HuH-7 (cell line): ENCODE measurements around the gene CDC42BPA.
"Not testable (repeated sequence)": the region's sequence is repeated elsewhere in the genome, so short reads cannot be mapped to it uniquely, and the experiment has no call there.

Experiments used
- DNase-seq: peaks from one replicate; pipeline ENCODE4 v3.0.0; 2011; ENCODE audit warnings: low spot score

CDC42BPA gene

DNA sequence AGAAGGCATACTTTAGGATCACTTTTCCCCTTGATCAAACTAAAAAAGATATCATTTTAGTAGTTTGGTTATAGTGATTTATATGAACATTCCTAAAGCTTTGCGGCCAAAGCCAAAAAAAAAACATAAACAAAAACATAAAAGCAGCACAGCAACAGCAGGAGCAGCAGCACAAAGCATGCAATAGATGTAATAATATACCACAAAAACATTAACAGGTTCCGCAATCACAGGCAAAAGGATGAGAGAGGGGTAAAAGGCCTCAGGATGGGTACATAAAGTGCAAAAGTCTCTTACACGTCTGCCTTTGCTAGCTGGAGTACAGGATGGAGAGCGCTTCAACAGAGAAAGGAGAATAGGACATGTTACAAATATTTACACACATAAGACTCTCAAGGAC is 259.2 kb downstream of the CDC42BPA start:
- DNase-seq = no peak

DNA sequence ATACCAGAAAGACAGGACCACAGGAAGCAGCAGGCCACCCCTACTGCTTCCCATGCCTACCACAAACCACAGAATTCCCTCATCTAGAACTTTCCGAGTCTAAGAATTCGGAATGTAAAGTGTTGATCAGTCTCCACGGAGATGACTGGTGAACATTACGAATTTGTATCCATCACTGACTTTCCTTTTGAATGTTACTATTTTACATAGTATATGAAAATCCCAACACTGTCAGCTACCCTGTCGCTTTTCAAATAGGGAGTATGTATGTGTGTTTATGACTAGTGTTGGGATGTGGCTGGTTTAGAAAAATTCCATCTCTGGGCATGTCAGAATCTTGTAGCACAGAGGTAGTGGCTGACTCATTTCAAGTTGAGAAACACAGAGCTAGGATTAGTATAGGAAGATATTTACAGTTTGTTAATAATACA is 260.0 kb downstream of the CDC42BPA start:
- no peak for DNase-seq

DNA sequence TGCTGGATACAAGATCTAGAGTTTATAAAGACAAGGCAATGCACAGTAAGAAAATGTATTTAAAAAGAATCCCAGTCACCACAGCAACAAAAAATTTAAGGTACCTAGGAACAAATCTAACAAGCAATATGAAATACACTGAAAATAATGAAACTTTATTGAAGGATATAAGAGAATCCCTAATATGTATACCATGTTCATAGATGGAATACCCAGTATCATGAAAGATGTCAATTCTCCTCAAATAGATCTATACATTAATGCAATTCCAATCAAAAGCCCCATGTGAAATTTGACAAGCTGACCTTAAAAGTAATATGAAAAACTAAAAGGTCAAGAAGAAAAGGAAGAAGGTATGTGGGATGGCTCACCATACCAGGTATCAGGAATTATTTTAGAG is 269.0 kb downstream of the CDC42BPA start:
- no peak for DNase-seq

- no peak for DNase-seq
These were observed 274.5 kb downstream of the CDC42BPA start for GRCh38 chr1:227043755-227044154.

DNA sequence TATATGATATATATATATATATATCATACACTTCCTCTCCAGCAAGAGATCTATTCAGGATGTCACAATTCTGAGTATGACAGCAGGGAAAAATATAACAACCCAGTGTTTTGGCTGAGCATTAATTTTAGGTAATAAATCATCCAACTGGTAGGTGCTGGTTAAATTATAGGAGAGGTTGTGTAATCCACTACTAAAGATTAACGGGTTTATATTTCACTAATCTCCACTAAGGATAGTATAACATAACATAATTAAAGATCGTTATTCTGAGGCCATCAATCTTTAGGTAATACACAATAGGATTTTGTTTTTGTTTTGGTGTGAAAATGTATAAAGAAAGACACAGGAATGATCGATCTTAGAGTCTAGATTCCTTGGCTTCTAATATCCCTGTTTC is 276.0 kb downstream of the CDC42BPA start:
- no peak for DNase-seq

- no peak for DNase-seq
These were observed 279.9 kb downstream of the CDC42BPA start for GRCh38 chr1:227038401-227038800.

- no peak for DNase-seq
These were observed 281.2 kb downstream of the CDC42BPA start for GRCh38 chr1:227037121-227037520.

GRCh38 chr1:227035316-227035715 is 283.0 kb downstream of the CDC42BPA start:
- DNase-seq = no peak

DNA sequence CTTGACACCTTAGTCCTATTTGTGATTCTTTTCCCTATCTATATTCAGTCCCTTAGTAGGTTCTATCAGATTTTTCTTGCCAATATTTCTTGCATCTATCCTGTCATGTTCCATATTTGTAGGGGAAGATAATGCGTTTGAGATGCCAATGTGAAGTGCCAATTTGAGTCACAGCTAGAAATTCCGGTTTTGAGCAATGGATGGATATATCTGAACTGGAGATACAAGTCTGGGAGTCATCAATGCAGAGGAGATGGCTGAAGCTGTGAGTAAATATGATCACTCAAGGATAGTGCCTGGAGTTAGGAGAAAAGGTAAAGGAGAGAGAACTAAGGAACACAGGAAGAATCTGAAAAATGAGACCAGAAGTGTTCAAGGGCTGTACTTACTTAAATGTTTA is 284.4 kb downstream of the CDC42BPA start:
- no peak for DNase-seq

DNA sequence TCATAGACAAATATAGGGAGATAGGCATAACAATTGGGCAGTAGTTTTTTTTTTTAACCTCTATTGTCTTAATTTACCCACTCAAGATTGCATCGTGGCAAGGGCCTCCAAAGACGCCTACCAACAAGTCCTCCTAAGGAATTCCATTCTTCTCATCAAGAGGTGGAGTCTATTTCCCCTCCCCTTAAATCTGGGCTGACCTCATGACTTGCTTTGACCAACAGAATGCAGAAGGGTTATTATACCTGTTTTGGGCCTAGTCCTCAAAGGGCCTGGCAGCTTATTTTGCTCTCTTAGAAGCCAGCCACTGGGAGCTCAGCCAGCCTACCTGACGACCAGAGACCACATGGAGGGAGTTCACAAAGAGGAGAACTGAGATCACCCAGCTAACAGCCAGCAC is 285.9 kb downstream of the CDC42BPA start:
- no peak for DNase-seq

GRCh38 chr1:227016990-227017389 is 301.3 kb downstream of the CDC42BPA start:
- DNase-seq = no peak

DNA sequence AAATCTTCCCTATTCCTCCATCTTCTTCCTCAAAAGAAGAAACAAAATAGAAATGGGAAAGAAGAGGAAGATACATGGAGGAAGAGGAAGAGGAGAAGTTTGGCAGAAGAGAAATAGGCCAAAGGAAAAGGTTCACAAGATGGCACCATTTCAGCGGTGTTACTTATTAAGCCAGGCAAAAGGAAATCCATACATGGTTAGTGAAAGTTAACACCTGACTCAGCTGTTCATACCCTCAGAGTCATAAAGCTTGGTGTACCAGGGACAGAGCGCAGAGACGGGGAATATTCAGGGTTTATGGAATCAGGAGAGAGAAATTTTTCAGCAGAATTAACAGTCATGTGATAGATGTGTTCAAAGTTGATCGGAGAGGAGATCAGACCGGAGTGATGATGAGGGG is 307.6 kb downstream of the CDC42BPA start:
- DNase-seq = no peak

DNA sequence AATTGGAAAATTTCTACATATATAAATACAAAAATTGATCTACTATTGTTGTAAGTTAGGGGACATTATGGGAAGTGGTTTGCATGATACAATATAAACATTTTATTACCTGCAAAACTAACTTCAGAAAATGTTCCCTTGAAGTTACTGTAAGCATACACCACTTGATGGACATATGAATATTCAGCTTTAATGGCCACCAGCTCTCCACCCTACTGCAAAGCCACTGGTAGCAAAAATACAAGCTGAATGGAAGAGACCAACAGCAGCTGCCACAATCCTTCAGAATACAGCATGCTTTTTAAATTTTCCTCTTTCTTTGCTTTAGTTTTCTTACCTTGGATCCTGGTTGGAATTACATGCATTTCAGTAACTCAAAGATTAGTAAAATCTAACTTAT is 308.4 kb downstream of the CDC42BPA start:
- DNase-seq = no peak

DNA sequence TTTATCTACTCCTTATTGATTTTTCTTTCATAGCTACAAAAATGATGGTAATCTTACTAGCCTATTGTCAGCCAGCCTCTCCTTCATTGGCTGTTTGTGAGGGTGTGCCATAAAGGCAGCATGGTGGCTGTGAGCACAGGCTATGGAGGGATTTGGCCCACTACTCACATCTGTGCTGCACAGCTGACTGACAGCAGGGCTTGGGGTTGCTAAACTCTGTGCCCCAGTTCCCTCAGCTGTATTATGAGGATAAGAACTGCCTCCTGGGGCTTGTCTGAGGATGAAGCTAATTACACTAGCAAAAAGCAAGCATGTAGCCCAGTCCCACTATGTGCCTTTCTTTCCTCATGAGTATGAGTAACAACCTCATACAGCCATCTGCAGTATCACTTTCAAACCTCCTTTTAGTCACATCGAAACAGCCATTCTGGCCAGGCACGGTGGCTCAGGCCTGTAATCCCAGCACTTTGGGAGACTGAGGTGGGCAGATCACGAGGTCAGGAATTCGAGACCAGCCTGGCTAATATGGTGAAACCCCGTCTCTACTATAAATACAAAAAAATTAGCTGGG is 312.0 kb downstream of the CDC42BPA start:
- DNase-seq = no peak

DNA sequence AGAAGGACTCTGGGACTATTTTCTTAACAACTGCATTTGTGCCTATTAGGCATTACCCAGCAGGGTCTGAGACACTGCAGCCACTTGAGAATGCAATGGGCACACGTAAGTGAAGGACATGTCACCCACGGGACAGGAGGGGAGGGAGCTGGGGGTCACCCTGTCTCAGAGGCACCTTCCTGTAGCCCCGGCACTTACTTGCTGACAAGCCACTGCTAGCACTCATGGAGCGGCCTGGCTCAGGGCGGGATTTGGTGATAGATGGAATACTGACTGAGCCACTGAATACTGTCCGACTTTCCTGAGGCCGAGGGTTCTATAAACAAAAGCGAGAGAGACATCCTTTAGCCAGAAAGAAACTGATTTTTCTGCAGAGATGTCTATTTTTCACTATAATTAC is 313.5 kb downstream of the CDC42BPA start:
- DNase-seq = no peak

DNA sequence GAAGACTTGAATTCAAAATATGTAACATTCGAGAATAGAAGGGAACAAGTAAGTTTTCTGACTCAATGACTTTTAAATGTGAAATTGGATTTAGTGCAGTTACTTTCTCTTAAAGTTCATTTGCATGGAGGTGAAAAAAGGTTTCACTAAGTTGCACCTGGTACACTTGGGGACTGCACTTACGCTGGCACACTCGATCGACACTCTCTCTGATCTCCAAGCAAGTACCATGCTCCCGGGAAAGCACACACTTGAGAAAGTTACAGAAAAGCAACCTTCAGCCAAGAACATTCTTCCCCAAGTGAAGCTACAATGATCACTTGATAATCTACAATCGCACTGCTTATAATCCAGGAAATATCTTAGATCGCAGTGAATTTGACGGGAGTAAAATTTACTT is 315.1 kb downstream of the CDC42BPA start:
- no peak for DNase-seq

GRCh38 chr1:227002531-227003049 is 315.7 kb downstream of the CDC42BPA start:
- DNase-seq = no peak

GRCh38 chr1:226999579-226999978 is 318.7 kb downstream of the CDC42BPA start:
- not testable (repeated sequence) for DNase-seq

- no peak for DNase-seq
These were observed 322.6 kb downstream of the CDC42BPA start for GRCh38 chr1:226995365-226996332.

- no peak for DNase-seq
These were observed 323.5 kb downstream of the CDC42BPA start for GRCh38 chr1:226994586-226995364.

DNA sequence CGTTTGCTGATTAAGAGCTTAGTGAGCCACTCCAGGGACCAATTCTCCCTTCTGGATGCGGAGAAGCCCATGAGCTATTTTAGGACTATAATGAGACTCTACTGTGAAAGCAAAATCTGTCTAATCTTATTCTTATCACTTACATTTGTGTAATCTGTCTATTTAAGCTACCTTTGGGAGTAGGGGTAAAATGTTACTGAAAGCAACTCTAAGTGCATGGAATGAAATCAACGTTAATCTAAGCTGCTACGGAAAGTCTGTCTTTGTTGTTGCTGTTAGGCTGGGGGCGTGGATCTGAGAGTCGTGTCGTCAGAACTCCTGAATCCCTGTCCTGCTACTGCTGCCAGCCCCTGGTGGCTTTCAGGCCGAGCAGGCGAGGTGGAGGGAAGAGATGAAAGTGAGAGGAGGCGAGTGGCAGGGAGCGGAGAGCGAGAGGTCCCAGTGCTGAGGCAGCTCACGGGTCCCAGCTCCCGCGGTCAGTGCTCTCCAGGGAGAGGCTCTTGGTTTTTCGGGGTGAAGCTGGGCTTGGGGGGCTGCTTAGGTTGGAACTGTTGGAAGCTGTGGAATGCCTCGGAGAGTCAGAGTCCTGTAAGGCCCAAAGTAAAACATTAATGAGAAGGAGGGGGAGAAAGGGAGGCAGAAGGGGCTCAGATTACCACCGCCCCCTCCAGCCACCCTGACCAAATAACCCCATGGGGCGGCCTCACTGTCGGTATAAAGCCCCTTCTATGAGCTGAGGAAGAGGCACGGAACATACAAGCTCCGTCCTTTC is 324.3 kb downstream of the CDC42BPA start:
- DNase-seq = no peak

DNA sequence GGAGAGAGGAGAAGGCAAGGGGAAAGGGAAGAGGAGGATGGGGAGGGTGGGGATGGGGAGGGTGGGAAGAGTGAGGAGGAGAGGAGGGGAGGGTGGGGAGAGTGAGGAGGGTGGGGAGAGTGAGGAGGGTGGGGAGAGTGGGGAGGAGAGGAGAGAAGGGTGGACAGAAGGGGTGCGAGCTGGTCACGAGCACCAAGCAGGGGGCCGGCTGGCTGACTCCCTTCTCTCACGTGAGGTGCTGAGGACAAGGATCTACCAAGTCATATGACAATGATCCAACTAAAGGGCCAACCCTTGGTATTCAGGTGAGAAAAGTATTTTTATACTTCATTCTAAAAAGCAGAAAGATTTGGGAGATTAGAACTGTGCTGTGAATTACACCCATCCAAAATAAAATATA is 326.4 kb downstream of the CDC42BPA start:
- no peak for DNase-seq
